Measurements from ENCODE around the gene MS4A14. TPM values are rescaled to one million over a fixed set of nuclear protein-coding genes. Genes with fewer than 3 reads are reported as not detected.

Gene MS4A14
- total and polyA plus RNA-seq, 8 donors: under 0.01 to 4.1 (median 0.18) TPM; not detected in 3

- no peak for TF ChIP-seq CTCF (IDR thresholded peaks at IDR 0.05)
- TF ChIP-seq POLR2A (IDR thresholded peaks at IDR 0.05): no peak
- no peak for TF ChIP-seq EP300 (IDR thresholded peaks at IDR 0.05)
- no peak for TF ChIP-seq POLR2AphosphoS5 (IDR thresholded peaks at IDR 0.05)
- H3K9me3 ChIP-seq: no peaks in the 10 kb centered on the region
- H3K27ac ChIP-seq: no peak within 1 kb of the TSS
- H3K4me3 ChIP-seq: no peak within 1 kb of the TSS
- DNase-seq: peak in 1 of 2 donors; percentile 18
- no peaks in the 10 kb centered on the region for H3K27me3 ChIP-seq
- no peaks in the 10 kb centered on the region for H3K36me3 ChIP-seq
- H3K4me1 ChIP-seq: no peaks in the 10 kb centered on the region
- intact Hi-C loops (cut with DNase I; ENCODE audit: low total_unique reads): no loop called here
- 57 to 72% (median 66%) methylated on average over 4 of the region's 4 CpGs for WGBS, 5 donors
Observed at GRCh38 chr11:60455531-60456042, 59.3 kb downstream of the MS4A14 start, which contains the start of gene MS4A1. Gene MS4A1 (plus strand): TSS chr11:60455847. CDS start chr11:60462375, 6,528 bp downstream.

GRCh38 chr11:60457576-60457975 lies 61.3 kb downstream of the MS4A14 start:
- Histone ChIP-seq H3K4me3 (no peak overlapping the region), H3K27me3 (no peaks in the 10 kb centered on the region), H3K9me3 (no peaks in the 10 kb centered on the region), H3K4me1 (no peaks in the 10 kb centered on the region), H3K36me3 (no peaks in the 10 kb centered on the region), H3K27ac (no peak overlapping the region)
- no peak for DNase-seq
- TF ChIP-seq POLR2A (IDR thresholded peaks at IDR 0.05) (no peak), CTCF (IDR thresholded peaks at IDR 0.05) (no peak), POLR2AphosphoS5 (IDR thresholded peaks at IDR 0.05) (no peak), EP300 (IDR thresholded peaks at IDR 0.05) (no peak)
- WGBS, 5 donors: 76 to 81% (median 77%) methylated on average over 3 of the region's 3 CpGs
- intact Hi-C loops (cut with DNase I; ENCODE audit: low total_unique reads): no loop called here

GRCh38 chr11:60459345-60459744 lies 63.1 kb downstream of the MS4A14 start:
- Histone ChIP-seq H3K27ac (no peak overlapping the region), H3K4me1 (no peaks in the 10 kb centered on the region), H3K4me3 (no peak overlapping the region), H3K9me3 (no peaks in the 10 kb centered on the region), H3K27me3 (no peaks in the 10 kb centered on the region), H3K36me3 (no peaks in the 10 kb centered on the region)
- TF ChIP-seq POLR2A (IDR thresholded peaks at IDR 0.05) (no peak), EP300 (IDR thresholded peaks at IDR 0.05) (no peak), POLR2AphosphoS5 (IDR thresholded peaks at IDR 0.05) (no peak), CTCF (IDR thresholded peaks at IDR 0.05) (no peak)
- DNase-seq: no peak
- WGBS, 5 donors: 90 to 100% (median 91%) methylated on average over 1 of the region's 1 CpG
- intact Hi-C loops (cut with DNase I; ENCODE audit: low total_unique reads): no loop called here

Other genes starting within 250 kb of the MS4A14 start
- 10 to 100 TPM in 4 of 5 donors, 1 to 10 TPM in 1; 6.7 to 97.4 (median 53.2) TPM for gene MS4A6A, start 213.4 kb upstream of the MS4A14 start, total RNA-seq
- gene MS4A6A, start 213.4 kb upstream of the MS4A14 start, polyA plus RNA-seq: 10 to 100 TPM; 21.0 to 35.6 (median 34.2) TPM
- 10 to 100 TPM in 1 of 5 donors, 1 to 10 TPM in 4; 1.3 to 16.2 (median 2.3) TPM for gene MS4A4E, start 153.3 kb upstream of the MS4A14 start, total RNA-seq
- under 1 TPM in 1 of 3 donors, not detected in 2; 0.25 TPM for gene MS4A4E, start 153.3 kb upstream of the MS4A14 start, polyA plus RNA-seq
- gene MS4A4A, start 115.8 kb upstream of the MS4A14 start, total RNA-seq: 10 to 100 TPM in 2 of 5 donors, 1 to 10 TPM in 2, not detected in 1; 1.4 to 28.1 (median 14.6) TPM
- 10 to 100 TPM in 1 of 3 donors, 1 to 10 TPM in 2; 5.4 to 12.0 (median 6.6) TPM for gene MS4A4A, start 115.8 kb upstream of the MS4A14 start, polyA plus RNA-seq
- not detected for gene MS4A6E, start 69.2 kb upstream of the MS4A14 start, total RNA-seq
- not detected for gene MS4A6E, start 69.2 kb upstream of the MS4A14 start, polyA plus RNA-seq
- gene MS4A7, start 17.9 kb upstream of the MS4A14 start, total RNA-seq: 10 to 100 TPM in 3 of 5 donors, under 1 TPM in 1, not detected in 1; 0.58 to 43.3 (median 20.1) TPM
- gene MS4A7, start 17.9 kb upstream of the MS4A14 start, polyA plus RNA-seq: 10 to 100 TPM in 2 of 3 donors, 1 to 10 TPM in 1; 1.7 to 13.3 (median 10.9) TPM
- gene MS4A5, start 33.1 kb downstream of the MS4A14 start, total RNA-seq: not detected
- not detected for gene MS4A5, start 33.1 kb downstream of the MS4A14 start, polyA plus RNA-seq
- 1 to 10 TPM in 2 of 5 donors, under 1 TPM in 2, not detected in 1; 0.29 to 3.9 (median 2.2) TPM for gene MS4A1, start 59.4 kb downstream of the MS4A14 start, total RNA-seq
- gene MS4A1, start 59.4 kb downstream of the MS4A14 start, polyA plus RNA-seq: 1 to 10 TPM in 2 of 3 donors, under 1 TPM in 1; 0.12 to 8.8 (median 1.2) TPM
- 1 to 10 TPM in 2 of 5 donors, not detected in 3; 2.9 to 4.6 TPM for gene MS4A12, start 96.3 kb downstream of the MS4A14 start, total RNA-seq
- 1 to 10 TPM in 1 of 3 donors, not detected in 2; 1.1 TPM for gene MS4A12, start 96.3 kb downstream of the MS4A14 start, polyA plus RNA-seq
- not detected for gene MS4A13, start 118.9 kb downstream of the MS4A14 start, total RNA-seq
- gene MS4A13, start 118.9 kb downstream of the MS4A14 start, polyA plus RNA-seq: not detected

Data from stomach (tissue), 9 donors.